Glomerular visceral epithelial cell (primary cell): ENCODE results near the gene SEMA6D.

Experiments used
- DNase-seq: peaks from one replicate; pipeline ENCODE4 v3.0.0-alpha.2; 2016; ENCODE audit errors: extremely low spot score

SEMA6D gene

DNA sequence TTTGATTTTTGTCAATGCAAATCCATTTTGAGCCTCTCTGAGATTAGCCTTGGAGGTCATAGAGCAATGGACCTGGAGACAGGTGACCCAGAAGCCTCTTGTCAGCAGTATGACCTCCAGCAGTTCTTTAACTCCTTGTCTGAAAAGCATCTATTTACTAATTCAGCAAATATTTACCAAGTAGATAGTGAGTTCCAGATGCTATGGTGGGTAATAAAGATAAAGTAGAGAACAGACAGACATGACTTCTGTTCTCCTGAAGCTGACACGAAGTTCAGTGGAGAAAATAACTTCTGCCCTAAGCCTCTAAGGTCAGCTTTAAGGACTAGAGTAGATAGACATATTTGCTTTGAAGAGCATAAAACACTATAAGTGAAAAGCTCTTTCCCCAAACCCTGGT, 26.6 kb downstream of the SEMA6D start:
- DNase-seq, result no peak

DNA sequence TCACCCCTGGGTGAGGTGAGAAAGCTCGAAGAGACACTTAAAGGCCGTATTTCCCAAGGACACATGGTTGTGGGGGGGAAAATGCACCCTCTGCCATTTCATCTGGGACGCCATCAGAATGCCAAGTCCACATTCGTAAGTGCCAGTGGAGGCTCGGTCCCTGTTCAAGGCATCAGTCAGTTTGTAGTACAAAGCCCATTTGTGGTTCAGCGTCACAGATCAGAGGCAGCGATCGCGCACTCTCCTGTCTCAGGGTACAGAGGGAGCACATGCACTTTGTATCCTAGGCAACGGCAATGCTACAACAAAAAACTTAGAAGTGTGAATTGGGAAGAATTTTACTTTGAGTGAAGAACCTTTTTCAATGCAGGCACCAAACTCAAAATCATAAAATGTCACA, 27.2 kb downstream of the SEMA6D start:
- no peak for DNase-seq

DNA sequence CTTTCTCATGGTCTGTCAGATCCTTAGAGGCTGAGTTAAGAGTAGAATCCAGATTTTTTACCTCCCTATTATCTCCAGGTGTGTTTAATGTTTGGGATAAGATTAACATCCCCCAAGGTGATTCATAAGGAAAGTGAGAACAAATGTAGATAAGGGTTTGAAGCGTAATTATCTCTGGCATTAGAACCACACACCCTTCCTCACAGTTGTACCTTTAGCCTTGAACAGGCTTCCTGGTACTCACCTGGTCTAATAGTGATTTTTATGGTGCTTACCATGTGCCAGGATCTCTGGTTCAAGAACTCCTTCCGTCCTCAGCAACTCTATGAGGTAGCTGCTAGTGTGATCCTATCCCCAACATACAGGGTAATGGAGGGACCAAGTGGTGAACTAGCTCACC, 27.7 kb downstream of the SEMA6D start:
- DNase-seq, result no peak

DNA sequence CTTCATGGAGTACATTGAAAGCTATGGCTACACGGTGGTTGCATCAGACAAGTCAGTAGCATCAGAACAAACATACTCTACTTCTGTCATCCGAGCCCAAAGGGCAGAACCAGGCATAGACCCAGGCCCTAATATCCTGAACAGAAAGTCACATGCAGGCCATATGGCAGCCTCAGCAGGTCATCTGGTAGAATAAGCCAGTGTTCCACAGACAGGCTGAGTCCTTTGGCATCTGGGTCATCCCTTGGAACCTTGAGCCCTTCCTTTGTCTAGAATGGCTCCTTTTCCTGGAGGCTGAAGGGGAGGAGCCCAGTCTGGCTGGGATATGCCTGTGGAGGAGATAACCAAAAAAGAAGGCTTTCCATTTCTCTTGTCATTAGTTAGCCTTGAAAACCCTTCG, 29.2 kb downstream of the SEMA6D start:
- DNase-seq, result no peak

- DNase-seq, result no peak
Measured at GRCh38 chr15:47750030-47750739, 32.9 kb downstream of the SEMA6D start.

GRCh38 chr15:47750740-47751262, 33.5 kb downstream of the SEMA6D start:
- DNase-seq, result no peak

DNA sequence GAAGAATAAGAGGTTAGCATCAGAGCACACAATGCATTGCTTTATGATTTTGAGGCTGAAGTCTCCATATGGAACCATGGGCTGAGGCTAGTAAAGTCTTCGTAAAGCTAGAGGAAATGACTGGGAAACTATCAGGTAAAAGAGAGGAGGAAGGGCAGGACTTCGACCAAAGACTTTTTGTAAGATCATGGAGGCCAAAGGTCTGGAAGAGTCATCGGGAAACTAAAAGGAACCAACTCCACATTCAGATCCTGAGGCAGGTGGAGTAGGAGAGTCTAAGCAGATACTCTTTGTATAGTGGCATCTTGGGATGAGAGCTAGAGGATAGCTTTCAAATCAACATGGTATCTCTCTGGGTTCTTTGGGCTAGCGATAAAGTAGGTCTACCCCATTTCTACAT, 36.3 kb downstream of the SEMA6D start:
- no peak for DNase-seq

- no peak for DNase-seq
Measured at GRCh38 chr15:47754312-47754711, 37.0 kb downstream of the SEMA6D start.

DNA sequence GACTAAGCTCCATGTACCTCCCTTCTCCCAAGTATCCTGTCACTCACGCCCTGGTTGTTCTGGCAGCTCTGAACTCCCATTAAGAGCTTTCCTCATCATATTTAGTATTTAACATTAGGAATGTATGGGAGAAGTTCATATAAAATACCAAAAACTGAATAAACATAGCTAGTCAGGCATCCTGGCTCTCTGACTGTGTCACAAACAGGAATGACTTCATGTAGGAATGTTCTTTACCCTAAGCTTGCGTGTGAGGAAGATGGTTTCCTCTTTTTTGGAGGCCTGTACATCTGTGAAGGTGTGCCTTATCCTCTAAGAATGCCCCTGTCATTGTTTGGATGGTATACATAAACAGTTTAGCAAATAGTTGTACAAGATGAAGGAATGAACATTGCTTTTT, 38.6 kb downstream of the SEMA6D start:
- no peak for DNase-seq

GRCh38 chr15:47756872-47757271, 39.6 kb downstream of the SEMA6D start:
- DNase-seq, result no peak

- no peak for DNase-seq
Measured at GRCh38 chr15:47757331-47757730, 40.0 kb downstream of the SEMA6D start.

GRCh38 chr15:47762621-47763020, 45.3 kb downstream of the SEMA6D start:
- DNase-seq, result no peak

GRCh38 chr15:47764666-47765065, 47.4 kb downstream of the SEMA6D start:
- DNase-seq, result no peak

DNA sequence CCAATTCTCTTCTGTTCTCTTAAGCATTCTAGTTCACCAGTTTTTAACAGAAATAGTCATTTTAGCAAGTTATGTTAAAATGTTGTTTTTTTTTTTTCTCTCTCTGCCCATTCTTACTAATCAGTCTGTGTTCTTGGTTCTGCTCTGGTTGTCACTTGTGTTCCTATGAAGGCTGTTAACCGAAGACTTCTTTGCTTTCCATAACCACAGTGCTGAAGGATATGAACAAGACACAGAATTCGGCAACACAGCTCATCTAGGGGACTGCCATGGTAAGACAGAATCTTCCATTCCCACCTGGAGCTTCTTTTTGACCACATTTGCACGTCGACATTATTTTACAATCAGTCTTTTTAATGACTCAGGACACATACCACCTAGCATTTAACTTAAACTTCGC, 49.1 kb downstream of the SEMA6D start:
- DNase-seq, result no peak

- no peak for DNase-seq
Measured at GRCh38 chr15:47767035-47767434, 49.7 kb downstream of the SEMA6D start.

DNA sequence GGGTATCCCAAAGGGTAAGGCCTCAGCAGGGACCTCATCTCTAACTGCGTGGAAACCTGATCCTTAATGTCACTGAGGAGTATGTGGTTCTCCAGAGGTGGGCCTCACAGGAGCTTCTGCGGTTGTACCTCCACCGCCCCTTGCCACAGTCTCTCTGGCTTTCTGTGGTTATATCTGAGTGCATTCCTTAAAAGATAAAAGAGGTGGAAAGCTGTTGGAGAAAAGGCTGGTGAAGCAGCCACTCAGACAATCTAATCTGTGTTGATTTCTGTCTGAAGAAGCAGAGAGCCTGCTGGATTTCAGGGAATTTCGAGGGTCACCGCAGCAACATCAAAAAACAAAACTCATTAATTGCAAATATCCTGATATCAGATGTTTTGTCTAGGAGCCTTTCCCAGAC, 51.4 kb downstream of the SEMA6D start:
- DNase-seq, result no peak

DNA sequence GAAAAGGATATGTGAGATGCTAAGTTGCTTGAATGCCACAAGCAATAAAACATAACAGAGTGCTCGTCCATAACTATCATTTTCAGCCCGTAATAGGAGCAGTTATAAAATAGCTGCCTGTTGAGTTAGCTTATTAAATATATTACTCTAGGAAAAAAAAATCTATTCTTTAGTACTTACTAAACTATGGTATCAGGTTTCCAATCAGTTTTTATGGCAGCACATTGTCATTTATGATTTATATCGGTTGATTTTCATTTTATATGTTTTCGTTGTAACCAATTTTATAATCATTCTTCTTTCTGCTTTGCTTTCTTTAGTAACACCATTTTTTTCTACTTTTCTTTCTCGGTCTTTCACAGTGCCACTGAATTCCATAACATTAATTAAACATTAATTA, 51.9 kb downstream of the SEMA6D start:
- no peak for DNase-seq

- DNase-seq, result no peak
Measured at GRCh38 chr15:47773143-47773542, 55.8 kb downstream of the SEMA6D start.

DNA sequence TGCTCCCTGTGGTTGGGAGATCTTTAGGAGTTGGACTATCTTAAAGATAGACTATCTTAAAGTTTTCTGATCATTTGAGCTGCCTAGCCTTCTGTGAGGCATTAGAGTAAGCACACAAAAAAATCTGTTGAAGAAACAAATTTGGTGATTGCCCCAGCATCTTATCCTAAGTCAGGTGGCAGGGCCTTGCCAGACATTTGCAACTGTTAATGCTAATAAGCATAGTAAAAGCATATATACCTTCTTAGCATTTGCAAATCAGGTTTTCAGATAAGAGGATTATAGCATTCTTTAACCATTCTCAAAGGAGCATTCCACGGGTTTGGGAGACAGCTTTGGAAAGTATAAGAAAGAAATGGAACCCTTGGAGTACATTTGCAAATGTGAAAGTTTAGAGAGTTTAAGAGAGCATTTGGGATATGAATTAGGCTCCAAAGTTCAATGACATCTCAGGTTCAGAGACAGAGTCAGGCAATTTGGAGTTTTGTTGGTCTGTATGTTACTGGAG, 61.0 kb downstream of the SEMA6D start:
- DNase-seq, result no peak

DNA sequence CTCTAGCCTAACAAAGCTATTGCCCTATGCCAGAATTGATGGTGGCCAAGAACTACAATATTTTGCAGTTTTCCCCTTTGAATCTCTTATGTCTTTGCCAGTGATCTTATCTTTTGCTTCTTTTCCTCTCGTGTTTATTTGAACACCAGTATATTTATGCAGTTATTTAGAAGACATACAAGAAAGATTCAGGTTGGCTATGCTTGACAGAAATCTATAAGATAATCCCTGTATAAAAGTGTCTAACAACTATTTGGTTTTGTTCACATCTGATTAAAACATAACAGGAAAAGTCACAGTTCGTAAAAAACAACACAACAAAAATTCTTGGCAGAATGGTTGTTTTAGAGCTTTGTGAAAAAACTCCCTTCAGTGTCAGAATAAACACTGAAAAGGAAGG, 63.7 kb downstream of the SEMA6D start:
- DNase-seq, result no peak

- DNase-seq, result no peak
Measured at GRCh38 chr15:47781527-47781926, 64.2 kb downstream of the SEMA6D start.

- no peak for DNase-seq
Measured at GRCh38 chr15:47784820-47785219, 67.5 kb downstream of the SEMA6D start.

- no peak for DNase-seq
Measured at GRCh38 chr15:47786371-47786770, 69.1 kb downstream of the SEMA6D start.

DNA sequence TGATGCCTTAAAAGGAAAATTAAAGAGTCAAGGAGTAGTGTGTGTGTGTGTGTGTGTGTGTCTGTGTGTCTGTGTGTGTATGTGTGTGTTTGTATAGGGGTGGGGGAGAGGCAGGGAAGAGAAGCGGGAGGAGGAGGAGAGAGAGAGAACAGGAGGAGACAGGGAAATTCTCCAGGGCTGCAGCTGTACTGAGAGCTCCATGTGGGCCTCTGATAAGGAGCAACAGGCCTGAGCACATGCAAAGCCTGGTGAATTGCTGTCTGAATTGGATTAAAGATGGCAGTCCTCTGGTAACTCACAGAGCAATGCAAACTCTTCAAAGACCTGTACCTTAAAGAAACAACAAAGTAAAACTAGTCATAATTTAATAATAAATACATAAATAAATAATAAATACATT, 70.6 kb downstream of the SEMA6D start:
- no peak for DNase-seq
